GM12892 (cell line): Measurements from ENCODE around the gene AANAT.

ENCODE experiments used
- POLR2A ChIP-seq: IDR thresholded peaks from 2 replicates; pipeline ENCODE4 v1.6.1; 2011; ENCODE audit warnings: low read depth, low read length, control low read depth
- POLR2AphosphoS5 ChIP-seq: IDR thresholded peaks from 2 replicates; pipeline ENCODE4 v1.6.1; 2011; ENCODE audit warnings: low read depth, low read length, control low read depth

GRCh38 chr17:76452127-76452659 is 15.2 kb upstream of the AANAT start:
- TF ChIP-seq POLR2A, result no peak
- no peak for TF ChIP-seq POLR2AphosphoS5
